HG02884 (cell line): ENCODE data around the gene RFFL.

ENCODE experiments used
- ATAC-seq: cut with Tn5 transposase; IDR thresholded peaks from one replicate; pipeline ENCODE4 v1.9.1; 2021; ENCODE audit warnings: mild to moderate bottlenecking, moderate library complexity; ENCODE audit not compliant: unreplicated experiment

RFFL gene

GRCh38 chr17:34979650-34980352, 83.7 kb downstream of the RFFL start:
- no peak for ATAC-seq

GRCh38 chr17:34979153-34979552, 84.4 kb downstream of the RFFL start:
- no peak for ATAC-seq

- ATAC-seq: no peak
Observed at GRCh38 chr17:34974794-34975785, 88.4 kb downstream of the RFFL start.

- ATAC-seq: no peak
Observed at GRCh38 chr17:34974179-34974578, 89.3 kb downstream of the RFFL start.

GRCh38 chr17:34961093-34961911, 102.2 kb downstream of the RFFL start, which contains the start of the genes CCT6B and ZNF830:
Gene CCT6B (minus strand): TSS chr17:34961460. CDS start chr17:34961393, 67 bp downstream.
Gene ZNF830 (plus strand): TSS chr17:34961540. CDS start chr17:34961567, 27 bp downstream.
- peak; percentile 93 for ATAC-seq

- ATAC-seq: no peak
Observed at GRCh38 chr17:34958438-34958837, 105.1 kb downstream of the RFFL start.
